ENCODE measurements around the gene ARX.

ARX gene

GRCh38 chrX:24969812-24970211 lies 46.0 kb downstream of the ARX start:
- no peak for DNase-seq (ENCODE audit: low read depth, low spot score)
- Histone ChIP-seq H3K36me3 (ENCODE audit: control insufficient read depth, insufficient read depth, low read length) (no peaks in the 10 kb centered on the region), H3K27me3 (ENCODE audit: control insufficient read depth, insufficient read depth, low read length) (no peaks in the 10 kb centered on the region), H3K4me3 (ENCODE audit: low read length) (no peak overlapping the region), H3K27ac (ENCODE audit: low read length) (no peak overlapping the region), H3K4me1 (ENCODE audit: control insufficient read depth, insufficient read depth, low read length) (no peaks in the 10 kb centered on the region), H3K9me3 (ENCODE audit: control insufficient read depth, insufficient read depth, low read length) (no peaks in the 10 kb centered on the region)
- WGBS (ENCODE audit: insufficient coverage, insufficient read length), result no CpG with 5 or more reads among the region's 5 CpGs

GRCh38 chrX:24965372-24965771 lies 50.4 kb downstream of the ARX start:
- Histone ChIP-seq H3K4me3 (ENCODE audit: low read length) (no peak overlapping the region), H3K36me3 (ENCODE audit: control insufficient read depth, insufficient read depth, low read length) (no peaks in the 10 kb centered on the region), H3K4me1 (ENCODE audit: control insufficient read depth, insufficient read depth, low read length) (no peaks in the 10 kb centered on the region), H3K9me3 (ENCODE audit: control insufficient read depth, insufficient read depth, low read length) (no peaks in the 10 kb centered on the region), H3K27ac (ENCODE audit: low read length) (no peak overlapping the region), H3K27me3 (ENCODE audit: control insufficient read depth, insufficient read depth, low read length) (no peaks in the 10 kb centered on the region)
- WGBS (ENCODE audit: insufficient coverage, insufficient read length), result no CpG with 5 or more reads among the region's 1 CpG
- no peak for DNase-seq (ENCODE audit: low read depth, low spot score)

DNA sequence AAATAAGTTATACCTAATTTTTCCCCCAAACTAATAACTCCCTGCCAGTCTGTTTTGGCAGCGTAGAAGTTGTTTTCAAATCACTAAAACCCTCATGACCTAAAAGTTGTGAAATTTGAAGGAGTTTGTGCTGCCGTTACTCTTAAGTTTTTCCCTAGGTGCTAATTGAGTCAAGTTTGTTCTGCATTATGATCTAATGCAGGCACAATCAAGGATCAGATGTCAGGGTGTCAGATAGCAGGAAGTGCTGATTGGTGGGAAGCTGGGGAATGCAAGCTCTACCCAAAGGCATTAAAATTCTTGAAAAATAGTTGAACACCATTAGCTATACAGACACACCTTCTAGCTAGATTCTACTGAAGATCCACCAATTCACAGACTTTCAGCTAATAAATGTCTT lies 51.9 kb downstream of the ARX start:
- H3K27me3 ChIP-seq (ENCODE audit: control insufficient read depth, insufficient read depth, low read length), result no peaks in the 10 kb centered on the region
- no peak overlapping the region for H3K4me3 ChIP-seq (ENCODE audit: low read length)
- DNase-seq (ENCODE audit: low read depth, low spot score), result no peak
- WGBS (ENCODE audit: insufficient coverage, insufficient read length), result no CpG with 5 or more reads among the region's 2 CpGs
- H3K9me3 ChIP-seq (ENCODE audit: control insufficient read depth, insufficient read depth, low read length), result no peaks in the 10 kb centered on the region
- H3K27ac ChIP-seq (ENCODE audit: low read length), result no peak overlapping the region
- no peaks in the 10 kb centered on the region for H3K36me3 ChIP-seq (ENCODE audit: control insufficient read depth, insufficient read depth, low read length)
- no peaks in the 10 kb centered on the region for H3K4me1 ChIP-seq (ENCODE audit: control insufficient read depth, insufficient read depth, low read length)

DNA sequence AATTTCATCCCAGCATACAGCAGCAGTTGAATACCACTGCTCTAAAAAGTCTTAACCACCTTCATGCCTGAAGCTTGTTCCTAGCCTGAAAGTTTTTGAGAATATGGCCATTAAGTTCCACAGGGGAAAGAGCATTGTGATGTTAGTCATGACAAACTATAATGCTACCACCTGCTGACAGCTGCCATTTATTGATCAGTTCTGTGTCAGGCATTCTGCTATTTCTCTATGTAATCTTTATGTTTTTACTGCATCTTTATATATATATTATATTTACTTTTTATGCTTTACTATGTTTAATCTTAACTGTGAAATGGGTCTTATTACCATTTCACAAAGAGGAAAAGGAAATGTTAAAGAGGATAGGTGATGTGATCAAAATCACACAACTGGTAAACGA lies 54.0 kb downstream of the ARX start:
- H3K27me3 ChIP-seq (ENCODE audit: control insufficient read depth, insufficient read depth, low read length), result no peaks in the 10 kb centered on the region
- WGBS (ENCODE audit: insufficient coverage, insufficient read length), result no CpG with 5 or more reads among the region's 1 CpG

GRCh38 chrX:24956828-24957227 lies 58.9 kb downstream of the ARX start:
- no peak for DNase-seq (ENCODE audit: low read depth, low spot score)

More for the DNA sequence above, 54.0 kb downstream of the ARX start:
- DNase-seq (ENCODE audit: low read depth, low spot score), result no peak
- H3K4me3 ChIP-seq (ENCODE audit: low read length), result no peak overlapping the region
- H3K4me1 ChIP-seq (ENCODE audit: control insufficient read depth, insufficient read depth, low read length), result no peaks in the 10 kb centered on the region
- H3K9me3 ChIP-seq (ENCODE audit: control insufficient read depth, insufficient read depth, low read length), result no peaks in the 10 kb centered on the region
- H3K27ac ChIP-seq (ENCODE audit: low read length), result no peak overlapping the region
- H3K36me3 ChIP-seq (ENCODE audit: control insufficient read depth, insufficient read depth, low read length), result no peaks in the 10 kb centered on the region

GRCh38 chrX:24955372-24955930 lies 60.3 kb downstream of the ARX start:
- H3K27me3 ChIP-seq (ENCODE audit: control insufficient read depth, insufficient read depth, low read length), result no peaks in the 10 kb centered on the region
- no peak for DNase-seq (ENCODE audit: low read depth, low spot score)
- no peaks in the 10 kb centered on the region for H3K9me3 ChIP-seq (ENCODE audit: control insufficient read depth, insufficient read depth, low read length)
- no peak overlapping the region for H3K4me3 ChIP-seq (ENCODE audit: low read length)
- H3K4me1 ChIP-seq (ENCODE audit: control insufficient read depth, insufficient read depth, low read length), result no peaks in the 10 kb centered on the region
- H3K36me3 ChIP-seq (ENCODE audit: control insufficient read depth, insufficient read depth, low read length), result no peaks in the 10 kb centered on the region
- WGBS (ENCODE audit: insufficient coverage, insufficient read length), result no CpG with 5 or more reads among the region's 2 CpGs
- no peak overlapping the region for H3K27ac ChIP-seq (ENCODE audit: low read length)

More at GRCh38 chrX:24956828-24957227, 58.9 kb downstream of the ARX start:
- Histone ChIP-seq H3K27me3 (ENCODE audit: control insufficient read depth, insufficient read depth, low read length) (no peaks in the 10 kb centered on the region), H3K4me1 (ENCODE audit: control insufficient read depth, insufficient read depth, low read length) (no peaks in the 10 kb centered on the region), H3K27ac (ENCODE audit: low read length) (no peak overlapping the region), H3K4me3 (ENCODE audit: low read length) (no peak overlapping the region), H3K9me3 (ENCODE audit: control insufficient read depth, insufficient read depth, low read length) (no peaks in the 10 kb centered on the region), H3K36me3 (ENCODE audit: control insufficient read depth, insufficient read depth, low read length) (no peaks in the 10 kb centered on the region)

DNA sequence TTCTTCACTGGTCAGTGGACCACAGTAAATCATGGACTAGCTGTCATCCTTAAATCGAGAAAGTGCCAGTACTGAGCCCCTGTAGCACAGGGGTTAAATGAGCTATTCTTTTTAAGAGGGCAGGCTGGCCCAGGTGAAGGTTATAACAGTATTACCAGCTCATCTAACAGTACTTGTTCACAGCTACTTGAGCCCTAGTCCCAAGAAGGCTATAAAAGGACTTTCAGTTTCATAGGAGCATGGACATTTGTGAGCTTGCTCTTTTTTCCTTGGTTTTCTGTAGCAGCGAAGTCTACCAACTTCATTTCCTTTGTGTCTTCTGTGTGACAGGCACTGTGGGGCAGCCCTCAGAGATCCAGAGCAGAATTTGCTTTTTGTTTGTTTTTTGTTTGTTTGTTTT lies 61.0 kb downstream of the ARX start:
- H3K9me3 ChIP-seq (ENCODE audit: control insufficient read depth, insufficient read depth, low read length), result no peaks in the 10 kb centered on the region
- H3K27ac ChIP-seq (ENCODE audit: low read length), result no peak overlapping the region
- H3K36me3 ChIP-seq (ENCODE audit: control insufficient read depth, insufficient read depth, low read length), result no peaks in the 10 kb centered on the region
- no peak overlapping the region for H3K4me3 ChIP-seq (ENCODE audit: low read length)
- no peaks in the 10 kb centered on the region for H3K4me1 ChIP-seq (ENCODE audit: control insufficient read depth, insufficient read depth, low read length)
- H3K27me3 ChIP-seq (ENCODE audit: control insufficient read depth, insufficient read depth, low read length), result no peaks in the 10 kb centered on the region
- DNase-seq (ENCODE audit: low read depth, low spot score), result no peak
- no CpG with 5 or more reads among the region's 2 CpGs for WGBS (ENCODE audit: insufficient coverage, insufficient read length)
